NCI-H2107 treated with DMSO at 0.1 percent for 48 hours (cell line): Measurements from ENCODE around the gene MFSD2A.
"Not testable (repeated sequence)": the region's sequence is repeated elsewhere in the genome, so short reads cannot be mapped to it uniquely, and the experiment has no call there.

Experiments used
- DNase-seq: peaks from one replicate; lab custom pipeline; 2025; ENCODE audit not compliant: unreplicated experiment; lab: John Stamatoyannopoulos, UW

Gene MFSD2A

GRCh38 chr1:39996396-39997004 is 41.6 kb downstream of the MFSD2A start:
- DNase-seq: no peak

GRCh38 chr1:40001456-40001855 is 46.5 kb downstream of the MFSD2A start:
- DNase-seq: no peak

GRCh38 chr1:40003156-40004093 is 48.5 kb downstream of the MFSD2A start:
- DNase-seq: no peak

- no peak for DNase-seq
These were observed 49.9 kb downstream of the MFSD2A start for GRCh38 chr1:40004857-40005256.

- DNase-seq: not testable (repeated sequence)
These were observed 52.6 kb downstream of the MFSD2A start for GRCh38 chr1:40007481-40008034.

GRCh38 chr1:40011198-40011597 is 56.3 kb downstream of the MFSD2A start:
- no peak for DNase-seq

- DNase-seq: no peak
These were observed 59.3 kb downstream of the MFSD2A start for GRCh38 chr1:40014253-40014706.

- DNase-seq: no peak
These were observed 60.1 kb downstream of the MFSD2A start for GRCh38 chr1:40014812-40015594.

- no peak for DNase-seq
These were observed 63.1 kb downstream of the MFSD2A start for GRCh38 chr1:40017951-40018575.
